HG02973 (cell line): Measurements from ENCODE around the gene ZNF653.
A peak's percentile ranks its signal among the peaks of the same experiment; 100 is the strongest.

Source experiments
- ATAC-seq: cut with Tn5 transposase; IDR thresholded peaks from one replicate; pipeline ENCODE4 v1.9.1; 2021; ENCODE audit warnings: moderate library complexity; ENCODE audit not compliant: unreplicated experiment

Gene ZNF653

DNA sequence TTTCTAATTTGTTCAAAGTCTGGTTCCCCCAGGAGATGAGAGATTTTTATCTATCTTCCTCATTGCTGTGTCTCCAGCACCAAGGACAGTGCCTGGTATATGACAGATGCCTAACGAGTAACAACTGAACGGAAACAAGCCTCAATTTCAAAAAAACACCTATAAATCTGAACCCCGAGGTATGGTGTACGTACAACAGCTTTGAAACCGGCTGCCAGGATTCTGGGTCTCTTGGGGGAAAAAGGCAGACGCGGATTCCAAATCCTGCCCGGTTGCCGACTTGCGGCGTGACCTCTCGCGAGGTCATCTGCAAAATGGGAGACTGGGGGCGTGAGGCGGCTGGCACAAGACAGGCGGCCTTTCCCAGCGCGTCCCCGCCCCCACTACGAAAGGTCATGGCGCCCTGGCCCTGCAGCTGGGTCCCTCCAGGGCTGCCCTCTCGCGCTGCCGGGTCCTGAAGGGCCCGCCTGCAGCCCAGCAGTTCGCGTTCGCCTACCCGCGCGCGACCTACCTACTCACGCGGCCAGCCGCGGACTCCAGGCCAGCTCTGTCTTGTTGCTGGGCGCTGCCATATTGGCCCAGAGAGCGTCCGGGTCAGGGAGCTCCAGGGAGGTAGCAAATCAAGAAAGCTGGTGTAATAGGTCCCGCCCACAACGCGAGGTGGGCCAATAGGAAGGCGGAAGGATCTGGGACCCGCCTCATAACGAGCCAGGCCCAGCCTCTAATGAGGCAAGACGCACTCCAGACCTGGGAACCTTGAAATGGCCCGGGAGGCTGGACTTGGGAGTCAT lies 23.1 kb upstream of the ZNF653 start, which contains the start of gene ECSIT:
TSS of gene ECSIT (minus strand) at position 584 of the 791 bp plus-strand sequence. CDS start 9,964 bp downstream, outside the sequence.
- ATAC-seq: peak; percentile 91

DNA sequence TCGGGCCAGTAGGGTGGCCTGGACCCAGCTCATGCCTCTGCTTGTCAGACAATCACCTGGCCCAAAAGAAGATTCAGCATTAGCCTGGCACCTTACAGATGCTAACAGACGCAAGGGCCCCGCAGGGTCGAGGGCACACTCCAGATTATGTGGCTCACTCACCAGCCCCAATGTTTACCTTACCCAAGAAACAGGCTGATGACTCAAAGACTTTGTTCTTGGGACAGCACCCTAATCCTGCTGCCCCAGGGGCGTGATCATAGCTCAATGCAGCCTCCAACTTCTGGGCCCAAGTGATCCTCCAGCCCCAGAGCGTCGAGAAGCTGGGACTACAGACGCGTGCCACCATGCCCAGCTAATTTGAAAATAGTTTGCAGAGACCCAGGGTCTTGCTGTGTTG lies 13.5 kb upstream of the ZNF653 start:
- no peak for ATAC-seq

DNA sequence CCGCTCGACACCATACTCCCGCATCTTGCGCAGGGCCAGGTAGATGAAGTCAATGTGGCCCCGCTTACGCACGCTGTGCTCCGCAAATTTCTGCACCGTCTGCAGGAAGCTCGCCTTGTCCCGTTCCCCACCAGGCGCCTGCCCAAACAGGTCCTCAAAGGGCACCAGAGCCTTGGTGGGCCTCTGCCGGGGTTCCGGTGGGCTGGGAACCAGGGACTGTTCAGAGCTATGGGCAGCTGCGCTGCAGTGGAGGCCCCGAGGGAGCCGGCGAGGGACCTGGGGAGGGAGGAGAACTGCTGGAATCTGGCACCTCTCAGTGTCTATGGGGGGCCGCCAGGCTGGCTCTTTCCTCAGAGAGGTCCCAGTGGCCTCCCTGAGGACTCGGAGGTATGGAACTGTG lies 8.3 kb upstream of the ZNF653 start:
- ATAC-seq: no peak

DNA sequence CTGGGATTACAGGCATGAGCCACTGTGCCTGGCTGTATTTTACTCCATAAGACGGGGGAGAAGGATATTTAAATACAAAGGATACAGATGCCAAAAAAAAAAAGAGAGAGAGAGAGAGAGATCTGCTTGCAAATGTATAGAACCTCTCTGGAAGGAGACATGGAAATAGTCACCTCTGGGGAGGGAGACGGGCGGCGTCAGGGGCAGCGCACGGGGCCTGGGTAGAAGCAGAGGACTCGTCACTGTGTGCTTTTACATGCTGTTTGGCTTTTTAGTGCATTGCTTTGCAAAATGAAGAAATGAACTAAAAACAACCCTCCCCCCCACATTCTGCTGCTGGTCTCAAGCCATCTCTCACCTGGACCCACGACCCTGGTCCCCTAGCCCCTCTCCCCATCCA lies 4.8 kb upstream of the ZNF653 start:
- no peak for ATAC-seq

DNA sequence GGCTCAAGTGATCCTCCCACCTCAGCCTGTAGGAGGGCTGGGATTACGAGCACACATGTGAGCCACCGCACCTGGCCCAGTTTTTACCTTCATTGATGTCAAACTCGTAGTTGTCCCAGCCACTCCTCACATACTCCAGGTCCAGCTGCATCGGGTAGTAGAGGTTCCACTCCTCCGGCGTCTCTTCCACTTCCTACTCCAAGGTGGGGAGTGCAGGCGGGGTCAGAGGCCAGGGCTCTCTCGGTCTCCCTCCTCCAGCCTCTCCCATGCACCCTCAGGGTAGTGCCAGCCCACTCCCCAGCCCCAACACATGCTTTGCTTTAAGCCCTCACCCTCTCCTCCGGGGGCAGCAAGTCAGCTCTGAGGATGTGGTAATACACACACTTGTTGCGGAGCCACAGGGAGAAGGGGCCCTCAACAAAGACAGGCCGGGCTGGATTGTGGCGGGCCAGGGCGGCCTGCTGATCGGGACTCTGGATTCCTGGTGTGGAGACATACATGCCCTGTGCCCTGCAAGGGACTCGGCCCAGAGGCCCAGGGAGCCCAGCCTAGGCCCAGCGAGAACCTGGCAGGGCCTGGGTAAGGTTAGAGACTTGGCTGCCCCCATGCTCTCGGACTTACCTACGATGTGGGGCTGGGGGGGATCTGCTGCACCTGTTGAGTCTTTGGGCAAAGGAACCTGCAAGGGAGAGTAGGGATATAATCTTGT lies 1.9 kb upstream of the ZNF653 start:
- no peak for ATAC-seq

DNA sequence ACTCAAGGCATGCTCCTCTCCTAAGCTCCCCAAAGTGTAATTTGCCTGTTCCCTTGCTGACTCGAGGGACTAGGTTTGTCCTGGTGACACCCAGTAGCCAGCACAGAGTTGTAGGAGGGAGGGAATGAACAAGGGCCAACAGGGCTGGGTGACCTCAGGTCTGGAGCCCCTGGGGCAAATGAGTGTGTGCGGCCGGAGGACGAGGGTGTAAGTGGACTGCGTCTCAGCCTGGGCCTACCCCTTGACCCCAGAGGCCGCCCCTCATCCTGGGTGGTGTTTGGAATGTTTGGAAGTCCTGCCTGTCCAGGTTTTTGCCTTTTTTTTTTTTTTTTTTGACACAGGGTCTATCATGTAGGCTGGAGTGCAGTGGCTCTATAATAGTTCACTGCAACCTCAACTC lies 1.3 kb upstream of the ZNF653 start:
- ATAC-seq: no peak

DNA sequence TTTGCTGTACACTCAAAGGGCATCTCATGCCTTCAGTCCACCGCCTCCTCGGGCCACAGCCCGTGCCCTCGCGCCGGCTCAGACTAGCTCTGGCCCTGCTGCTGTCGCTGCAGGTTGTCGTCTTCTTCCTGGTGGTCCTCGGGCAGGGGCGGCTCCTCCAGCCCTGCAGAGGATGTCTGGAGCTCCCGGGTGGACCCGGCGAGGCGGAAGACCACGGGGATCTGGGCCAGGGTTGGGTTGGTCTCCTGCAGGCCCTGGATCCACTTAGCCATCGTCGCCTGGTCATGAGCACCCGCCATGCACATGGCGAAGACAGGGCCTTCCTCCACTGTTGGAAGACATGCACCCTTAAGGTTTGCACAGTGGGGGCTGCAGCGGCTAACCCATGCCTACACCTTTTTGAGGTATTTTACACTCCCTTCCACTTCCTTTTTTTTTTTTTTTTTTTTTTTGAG lies 489 bp upstream of the ZNF653 start:
- peak; percentile 7 for ATAC-seq

DNA sequence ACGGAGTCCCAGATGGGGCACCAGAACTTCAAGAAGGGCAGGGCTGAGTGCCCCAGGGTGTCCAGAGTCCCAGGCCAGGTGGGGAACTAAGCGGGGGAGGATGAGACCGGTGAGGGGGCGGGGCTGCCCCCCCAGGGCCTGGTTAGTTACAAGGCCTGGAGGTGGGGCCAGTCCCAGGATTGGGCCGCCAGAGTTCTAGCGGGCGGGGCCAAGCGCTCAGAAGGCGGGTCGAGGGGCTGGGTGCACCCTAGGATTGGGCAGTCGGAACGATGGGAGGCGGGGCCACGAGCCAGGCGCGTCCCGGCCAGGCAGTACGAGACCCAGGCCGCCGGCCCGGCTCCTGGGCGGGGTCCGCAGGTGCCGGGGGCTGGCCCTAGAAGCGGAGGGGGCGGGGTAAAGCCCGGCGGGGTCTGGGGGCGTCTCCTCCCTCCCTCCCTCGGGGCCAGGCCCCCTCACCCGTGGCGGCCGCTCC lies 571 bp downstream of the ZNF653 start:
- peak; percentile 84 for ATAC-seq

DNA sequence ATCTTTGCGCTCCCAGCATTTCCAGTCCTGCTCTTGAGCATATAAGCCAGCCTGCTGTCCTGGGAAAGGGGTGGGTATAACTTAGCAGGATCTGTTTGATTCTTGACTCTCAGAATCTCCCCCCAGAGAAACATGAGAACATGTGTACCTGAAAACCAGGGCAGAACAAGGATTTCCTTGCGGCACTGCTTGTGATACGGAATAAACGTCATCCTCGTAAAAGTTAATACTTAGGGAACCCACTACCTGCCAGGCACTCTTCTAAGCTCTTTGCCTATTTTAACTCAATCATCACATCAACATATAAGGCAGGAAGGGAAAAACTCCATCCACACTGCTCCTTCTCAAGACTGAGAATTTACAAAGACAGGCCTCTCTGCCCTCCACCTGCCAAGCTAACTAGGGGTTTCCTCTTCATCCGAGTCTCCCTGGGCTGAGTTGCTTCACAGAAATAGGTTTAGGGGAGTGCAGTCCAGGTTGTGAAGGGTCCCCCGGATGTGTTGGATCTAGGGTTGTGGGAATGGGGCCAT lies 1.1 kb downstream of the ZNF653 start:
- no peak for ATAC-seq

DNA sequence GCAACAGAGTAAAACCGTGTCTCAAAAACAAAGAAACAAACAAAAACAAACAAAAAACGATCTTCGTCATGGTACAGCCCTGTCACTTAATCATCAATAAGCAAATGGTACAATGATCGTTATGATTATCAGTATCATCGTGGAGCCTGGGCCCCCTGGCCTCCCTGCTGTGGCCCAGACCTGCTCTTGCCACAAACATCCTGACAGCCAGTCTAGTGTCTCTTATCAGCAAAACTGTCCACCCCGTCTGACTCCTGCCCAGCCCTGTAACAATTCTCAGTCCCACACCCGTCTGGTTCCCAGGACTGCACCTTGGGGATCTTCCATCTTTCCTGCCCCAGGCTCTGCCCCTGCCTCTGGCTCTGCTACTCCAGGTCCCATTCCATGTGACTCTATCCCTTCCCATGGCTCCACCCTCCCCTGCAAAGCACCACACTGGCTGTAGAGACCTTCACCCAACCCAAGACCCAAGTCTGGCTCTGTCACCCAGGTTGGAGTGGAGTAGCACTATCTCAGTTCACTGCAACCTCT lies 5.7 kb downstream of the ZNF653 start:
- ATAC-seq: no peak

DNA sequence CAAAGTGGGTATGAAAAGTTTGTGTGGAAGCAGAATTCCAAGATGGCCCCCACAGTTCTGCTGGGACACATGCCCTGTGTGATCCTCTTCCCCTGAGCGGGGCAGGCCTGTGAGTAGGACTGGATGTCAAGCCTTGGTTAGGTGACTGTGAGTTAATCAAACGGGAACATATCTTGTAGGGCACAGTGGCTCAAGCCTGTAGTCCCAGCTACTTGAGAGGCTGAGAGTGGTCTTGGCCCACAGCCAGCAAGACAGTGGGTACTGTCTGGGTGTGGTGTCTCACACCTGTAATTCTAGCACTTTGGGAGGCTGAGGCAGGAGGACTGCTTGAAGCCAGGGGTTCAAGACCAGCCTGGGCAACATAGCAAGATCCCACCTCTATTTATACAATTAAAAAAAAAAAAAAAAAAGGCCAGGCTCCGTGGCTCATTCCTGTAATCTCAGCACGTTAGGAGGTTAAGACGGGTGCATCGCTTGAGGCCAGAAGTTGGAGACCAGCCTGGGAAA lies 6.4 kb downstream of the ZNF653 start:
- no peak for ATAC-seq

DNA sequence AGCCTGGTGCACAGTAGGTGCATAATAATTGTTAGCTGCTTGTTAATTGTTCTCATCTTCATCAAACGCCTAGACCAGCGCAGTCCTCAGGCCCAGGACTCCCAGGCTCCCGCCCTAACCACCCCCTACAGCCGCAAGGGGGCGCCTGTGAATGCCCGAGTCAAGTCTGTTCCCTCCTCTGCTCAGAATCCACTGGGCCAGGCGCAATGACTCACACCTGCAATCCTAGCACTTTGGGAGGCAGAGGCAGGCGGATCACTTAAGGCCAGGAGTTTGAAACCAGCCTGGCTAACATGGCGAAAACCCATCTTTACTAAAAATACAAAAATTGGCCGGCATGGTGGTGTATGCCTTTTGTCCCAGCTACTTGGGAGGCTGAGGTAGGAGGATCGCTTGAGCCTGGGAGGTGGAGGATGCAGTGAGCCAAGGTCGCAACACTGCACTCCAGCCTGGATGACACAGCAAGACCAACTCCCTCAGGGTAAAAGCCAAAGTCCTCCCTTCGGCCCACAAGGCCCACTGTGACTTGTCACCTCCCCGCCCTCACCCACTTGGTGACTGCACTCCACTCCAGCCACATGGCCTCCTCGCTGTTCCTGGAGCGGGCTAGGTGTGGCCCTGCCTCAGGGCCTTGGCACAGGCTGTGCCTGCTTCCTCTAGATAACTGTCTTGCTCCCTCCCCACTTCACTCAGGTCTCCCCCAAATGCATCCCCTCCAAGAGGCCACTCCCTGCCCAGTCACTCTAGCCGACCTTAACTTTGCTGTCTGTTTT lies 9.1 kb downstream of the ZNF653 start:
- ATAC-seq: no peak

DNA sequence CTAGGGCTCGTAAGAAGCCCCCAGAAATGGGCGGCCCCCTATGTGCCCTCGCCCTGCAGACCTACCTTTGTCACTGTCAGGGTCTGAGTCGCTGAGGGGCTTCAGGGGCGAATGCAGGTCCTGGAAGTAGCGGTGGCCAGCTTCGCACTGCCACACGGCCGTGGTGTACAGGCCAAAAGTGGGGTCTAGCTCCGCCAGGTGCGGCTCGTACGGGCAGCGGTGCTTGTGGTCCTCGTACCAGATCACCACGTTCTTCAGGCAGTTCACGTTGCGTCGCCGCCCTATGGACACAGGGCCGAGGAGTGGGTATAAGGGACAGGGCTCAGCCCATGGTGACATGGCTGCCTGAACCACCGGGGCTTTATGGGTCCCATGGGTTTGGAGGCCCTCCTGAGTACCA lies 9.8 kb downstream of the ZNF653 start:
- no peak for ATAC-seq

DNA sequence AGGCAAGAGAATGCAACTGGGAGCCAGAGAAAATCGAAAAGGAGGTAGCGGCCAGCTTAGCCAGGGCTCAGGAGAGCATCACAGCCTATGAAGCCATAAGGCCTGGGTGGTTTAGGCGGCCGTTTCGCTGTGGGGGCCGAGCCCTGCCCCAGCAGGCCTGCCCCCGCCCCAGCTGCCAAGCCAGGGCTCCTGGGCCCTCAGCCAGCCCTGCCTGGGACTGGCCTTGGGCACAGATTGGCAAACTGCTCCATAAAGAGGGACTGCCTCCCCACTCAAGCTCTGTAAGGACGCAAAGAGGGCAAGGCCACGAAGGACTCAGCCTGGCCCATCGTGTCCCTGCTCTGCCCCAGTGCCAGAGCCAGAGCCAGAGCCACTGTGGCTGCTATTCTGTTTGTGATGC lies 10.2 kb downstream of the ZNF653 start:
- ATAC-seq: no peak

DNA sequence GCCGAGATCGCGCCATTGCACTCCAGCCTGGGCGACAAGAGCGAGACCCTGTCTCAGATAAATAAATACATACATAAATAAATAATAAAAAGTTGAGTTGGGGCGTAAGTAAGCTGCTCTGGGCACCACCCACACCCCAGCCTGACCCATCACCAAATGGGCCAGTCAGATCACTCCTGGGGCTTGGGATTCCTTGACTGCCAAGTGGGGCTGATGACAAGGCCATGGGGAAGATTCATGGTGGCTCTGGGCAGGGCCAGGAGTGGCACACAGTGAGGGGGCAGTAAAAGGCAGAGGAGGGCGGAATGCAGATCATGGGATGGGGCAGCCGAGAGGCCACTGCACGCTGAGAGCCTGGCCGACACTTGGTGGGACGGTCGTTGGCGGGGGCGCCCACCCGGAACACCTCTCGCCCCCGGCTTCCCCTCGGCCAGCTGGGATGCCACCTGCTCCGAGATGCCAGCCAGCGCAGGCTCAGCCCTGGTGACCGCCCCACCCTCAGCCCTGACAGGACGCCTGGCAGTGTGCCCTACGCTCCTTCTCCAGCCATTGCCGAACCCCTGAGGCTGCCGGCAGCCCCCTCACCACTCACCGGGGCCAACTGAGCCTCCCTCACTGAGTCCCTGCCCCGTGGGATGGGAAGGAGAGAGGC lies 10.9 kb downstream of the ZNF653 start:
- ATAC-seq: no peak

DNA sequence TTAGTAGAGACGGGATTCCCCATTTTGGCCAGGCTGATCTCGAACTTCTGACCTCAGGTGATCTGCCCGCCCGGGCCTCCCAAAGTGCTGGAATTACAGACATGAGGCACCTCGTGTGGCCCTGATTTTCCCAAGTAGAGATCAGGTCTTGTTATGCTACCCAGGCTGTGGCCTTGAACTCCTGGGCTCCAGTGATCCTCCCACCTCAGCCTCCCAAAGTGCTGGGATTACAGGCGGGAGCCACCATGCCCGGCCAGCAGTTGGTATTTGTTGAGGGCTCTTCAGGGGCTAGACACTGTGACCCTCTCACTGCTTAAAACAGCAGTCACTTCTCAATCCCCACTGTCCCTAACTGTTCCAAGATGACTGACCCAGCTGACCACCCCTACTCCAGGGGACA lies 16.3 kb downstream of the ZNF653 start:
- ATAC-seq: no peak

DNA sequence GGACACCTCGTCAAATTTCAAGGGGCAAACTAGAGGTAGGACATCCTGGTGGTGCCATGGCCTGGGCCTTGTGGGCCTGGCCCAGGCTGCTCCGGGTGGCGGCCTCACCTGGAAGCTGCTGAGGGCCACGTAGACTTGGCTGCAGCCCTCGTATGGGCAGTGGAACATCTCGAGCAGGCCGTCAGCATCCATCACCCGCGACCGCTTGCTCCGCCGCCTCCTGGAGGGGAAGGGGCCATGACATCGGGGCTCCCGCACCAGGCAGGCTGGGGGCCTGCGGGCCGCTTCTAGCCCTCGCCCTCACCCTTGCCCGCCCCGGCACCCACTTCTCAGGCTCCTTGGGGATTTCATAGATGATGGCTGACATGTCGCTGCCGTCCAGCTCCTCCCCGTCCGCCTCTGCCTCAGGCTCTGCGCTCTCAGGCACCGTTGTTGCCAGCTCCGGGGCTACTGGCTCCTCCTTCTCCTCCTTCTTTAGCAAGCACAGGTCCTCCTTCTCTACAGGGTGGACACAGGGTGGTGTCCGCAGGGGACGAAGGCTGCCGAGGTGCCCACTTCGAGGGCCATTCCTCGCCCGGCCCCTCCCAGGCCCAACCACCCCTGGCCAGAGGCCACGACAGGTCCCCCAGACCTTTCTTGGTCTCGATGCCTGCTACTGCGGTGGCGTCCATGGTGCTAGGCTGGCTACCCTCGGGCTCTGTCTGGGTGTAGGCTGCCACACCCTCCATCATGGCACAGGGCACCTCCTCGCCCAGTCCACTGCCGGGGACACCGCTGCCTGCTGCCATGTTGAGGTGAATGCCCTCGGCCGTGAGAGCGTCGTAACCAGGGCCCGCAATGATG lies 18.8 kb downstream of the ZNF653 start:
- no peak for ATAC-seq

DNA sequence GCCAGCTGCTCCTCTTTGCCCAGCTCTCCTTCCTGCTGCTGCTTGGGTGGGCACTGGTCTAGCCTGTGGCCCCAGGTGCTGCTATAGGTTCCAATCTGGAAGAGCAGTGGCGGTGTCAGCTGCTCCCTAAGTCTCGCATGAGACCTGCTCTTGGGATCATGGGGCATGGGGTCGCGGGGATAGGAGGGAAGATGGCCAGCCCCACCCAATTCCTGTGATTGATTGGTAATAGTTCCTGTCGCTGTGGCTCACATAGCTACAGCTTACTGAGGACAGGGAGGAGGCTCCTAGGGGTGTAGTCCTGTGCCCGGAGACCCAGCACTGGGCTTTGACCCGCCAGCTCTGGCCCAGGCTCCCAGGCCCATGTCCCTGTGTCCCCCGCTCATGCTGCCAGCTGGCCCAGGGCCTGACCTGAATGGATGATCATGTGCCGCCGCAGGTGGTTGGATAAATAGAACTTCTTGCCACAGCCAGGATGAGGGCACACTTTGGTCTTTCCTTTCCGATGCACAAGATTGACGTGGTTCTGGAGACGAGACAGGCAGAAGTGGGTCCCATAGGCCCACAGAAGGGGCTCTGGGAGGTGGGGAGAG lies 20.3 kb downstream of the ZNF653 start:
- no peak for ATAC-seq
